ENCODE measurements around the gene CBX4.

CBX4 gene

DNA sequence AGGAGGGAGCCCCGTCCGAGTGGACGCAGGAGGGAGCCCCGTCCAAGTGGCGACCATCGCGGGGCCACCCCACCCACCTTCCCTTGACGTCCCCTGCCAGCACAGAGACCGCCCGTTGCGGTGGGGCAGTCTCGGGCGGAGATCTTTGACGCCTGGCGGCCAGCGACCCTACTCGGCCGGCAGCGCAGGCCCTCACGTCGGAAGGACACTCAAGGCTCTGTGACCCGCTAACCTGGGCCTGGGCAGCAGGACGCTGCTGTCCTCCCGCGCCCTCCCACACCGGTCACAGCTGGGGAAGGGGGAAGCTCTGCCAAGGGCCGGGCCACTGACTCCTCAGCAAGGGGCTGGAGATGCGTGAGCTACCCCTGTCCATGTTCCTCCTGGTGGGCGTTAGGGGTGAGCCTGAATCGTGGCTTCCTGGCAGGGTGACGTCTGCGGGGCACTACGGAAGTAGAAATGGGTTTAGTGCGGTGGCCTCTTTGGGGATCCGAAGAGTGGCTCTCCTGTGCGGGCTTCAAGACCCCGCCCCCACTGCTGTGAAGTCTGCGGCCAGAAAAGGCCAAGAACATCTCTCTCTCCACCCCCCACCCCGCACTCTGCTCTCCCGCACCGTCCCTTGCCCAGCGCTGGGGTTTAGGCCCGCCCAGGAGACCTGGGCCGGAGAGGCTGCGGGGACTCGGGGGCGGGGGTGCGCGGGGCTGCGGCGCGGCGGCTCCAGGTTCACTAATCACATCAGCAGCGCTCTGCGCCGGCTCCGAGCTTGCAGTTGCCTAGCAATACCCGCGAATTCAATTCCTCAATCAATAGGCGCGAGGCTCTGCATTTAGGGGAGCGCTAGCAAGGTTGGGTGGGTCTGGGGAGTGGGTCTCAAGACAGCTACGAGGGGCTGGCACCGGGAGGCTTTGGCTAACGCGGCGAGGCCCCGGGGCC is 48.2 kb downstream of the CBX4 start:
- no peak for DNase-seq (ENCODE audit: low read depth, low spot score)
- Histone ChIP-seq H3K27me3 (ENCODE audit: control insufficient read depth, insufficient read depth, low read length) (peaks cover 59% of the 10 kb centered on the region), H3K27ac (ENCODE audit: low read length) (no peak overlapping the region), H3K4me3 (ENCODE audit: low read length) (no peak overlapping the region), H3K36me3 (ENCODE audit: control insufficient read depth, insufficient read depth, low read length) (no peaks in the 10 kb centered on the region; the same call in 1 of the 2 replicates), H3K9me3 (ENCODE audit: control insufficient read depth, insufficient read depth, low read length) (no peaks in the 10 kb centered on the region), H3K4me1 (ENCODE audit: control insufficient read depth, insufficient read depth, low read length) (peaks cover 12% of the 10 kb centered on the region)
- WGBS (ENCODE audit: insufficient coverage, insufficient read length): no CpG with 5 or more reads among the region's 68 CpGs

DNA sequence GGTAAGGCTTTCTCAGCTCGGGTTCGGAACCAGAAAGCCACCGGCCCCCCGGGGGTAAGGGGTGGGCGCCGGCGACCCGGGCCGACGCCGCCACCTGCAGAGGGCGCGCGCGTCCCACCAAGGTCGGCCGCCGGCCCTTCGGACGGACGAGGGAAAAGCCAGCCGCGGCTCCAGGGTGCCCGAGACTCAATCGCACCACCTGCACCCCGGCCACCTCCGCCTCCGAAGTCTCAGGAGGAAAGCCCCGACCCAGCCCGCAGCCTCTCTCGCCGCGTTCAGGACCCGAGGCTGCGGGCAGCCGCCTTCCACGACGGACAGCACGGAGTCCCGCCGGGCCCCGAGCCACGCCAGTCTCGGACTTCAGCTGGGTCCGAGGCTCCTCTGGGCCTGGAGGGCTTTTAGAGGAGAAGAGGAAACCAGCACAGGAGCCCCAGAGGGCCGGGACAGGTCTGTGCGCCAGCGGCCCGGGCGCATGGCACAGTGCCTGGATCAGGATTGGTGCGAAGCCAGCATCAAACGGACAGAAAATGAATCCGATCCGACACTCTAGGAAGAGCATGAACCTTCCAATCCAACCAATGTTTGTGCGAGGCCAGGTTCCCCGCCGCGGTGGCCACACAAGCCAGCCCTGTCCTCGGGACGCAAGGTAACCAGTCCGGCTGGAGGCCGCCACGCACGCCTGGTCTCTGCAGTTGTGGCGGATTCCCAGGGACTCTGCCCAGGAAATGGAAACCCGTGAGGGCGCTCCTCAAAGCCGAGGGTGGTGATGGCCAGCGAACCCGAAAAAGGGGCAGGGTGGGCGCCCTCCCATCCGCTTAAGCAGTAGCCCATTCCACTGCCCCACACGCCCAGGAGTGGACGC is 49.1 kb downstream of the CBX4 start:
- DNase-seq (ENCODE audit: low read depth, low spot score): no peak
- Histone ChIP-seq H3K27ac (ENCODE audit: low read length) (no peak overlapping the region), H3K4me3 (ENCODE audit: low read length) (peak overlapping the region; percentile 15; the same call in 1 of the 2 replicates), H3K27me3 (ENCODE audit: control insufficient read depth, insufficient read depth, low read length) (peaks cover 50% of the 10 kb centered on the region), H3K4me1 (ENCODE audit: control insufficient read depth, insufficient read depth, low read length) (peaks cover 11% of the 10 kb centered on the region), H3K36me3 (ENCODE audit: control insufficient read depth, insufficient read depth, low read length) (peaks cover 1% of the 10 kb centered on the region; the same call in 1 of the 2 replicates), H3K9me3 (ENCODE audit: control insufficient read depth, insufficient read depth, low read length) (no peaks in the 10 kb centered on the region)
- no CpG with 5 or more reads among the region's 74 CpGs for WGBS (ENCODE audit: insufficient coverage, insufficient read length)

DNA sequence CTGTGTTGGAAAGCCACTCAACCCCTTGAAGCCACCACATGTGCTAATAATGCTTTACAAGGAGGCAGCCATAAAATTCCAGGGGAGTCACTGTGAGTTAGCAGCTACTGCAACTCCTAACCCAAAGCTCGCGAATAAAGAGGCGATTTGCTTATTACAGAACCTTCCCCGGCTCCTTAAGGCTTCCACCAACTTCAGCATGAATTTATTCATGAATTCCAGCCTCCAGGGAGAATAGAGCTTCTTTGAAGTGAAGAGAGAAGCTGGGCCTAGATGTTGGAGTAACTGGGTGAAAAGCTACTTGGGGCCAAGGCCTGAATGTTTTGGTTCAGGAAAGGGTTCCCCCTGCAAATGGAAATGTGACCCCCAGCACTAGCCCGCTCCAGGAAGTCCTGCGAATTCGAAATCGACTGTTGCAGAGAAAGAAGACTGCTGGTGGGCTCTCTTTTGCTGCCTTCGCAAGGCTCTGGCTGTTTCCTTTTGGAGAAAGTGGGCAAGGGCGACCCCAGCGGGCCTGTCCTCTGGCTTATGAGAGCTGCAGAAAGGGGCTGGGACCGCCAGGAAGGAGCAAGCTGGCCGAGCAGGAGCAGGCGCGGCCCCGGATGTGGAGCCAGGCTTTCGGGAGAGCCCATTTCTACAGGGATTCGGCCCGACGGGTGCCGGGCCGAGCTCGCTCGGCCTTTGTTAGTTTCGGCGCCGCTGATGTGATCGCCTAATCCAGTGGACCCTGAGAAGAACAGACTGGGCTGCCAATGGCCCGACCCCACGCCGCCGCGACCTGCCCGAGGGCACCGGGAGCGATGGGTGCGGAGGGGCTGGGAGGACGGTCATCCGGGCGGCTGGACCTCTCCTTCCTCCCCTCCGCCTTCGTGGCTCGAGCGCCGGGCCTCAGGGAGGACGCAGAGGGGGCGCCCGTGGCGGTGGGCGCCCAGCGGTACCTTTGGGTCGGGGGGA is 50.0 kb downstream of the CBX4 start:
- Histone ChIP-seq H3K27ac (ENCODE audit: low read length) (no peak overlapping the region), H3K4me3 (ENCODE audit: low read length) (peak overlapping the region; percentile 15; the same call in 1 of the 2 replicates), H3K27me3 (ENCODE audit: control insufficient read depth, insufficient read depth, low read length) (peaks cover 41% of the 10 kb centered on the region), H3K9me3 (ENCODE audit: control insufficient read depth, insufficient read depth, low read length) (no peaks in the 10 kb centered on the region), H3K4me1 (ENCODE audit: control insufficient read depth, insufficient read depth, low read length) (peaks cover 8% of the 10 kb centered on the region), H3K36me3 (ENCODE audit: control insufficient read depth, insufficient read depth, low read length) (peaks cover 10% of the 10 kb centered on the region)
- no CpG with 5 or more reads among the region's 52 CpGs for WGBS (ENCODE audit: insufficient coverage, insufficient read length)
- no peak for DNase-seq (ENCODE audit: low read depth, low spot score)

DNA sequence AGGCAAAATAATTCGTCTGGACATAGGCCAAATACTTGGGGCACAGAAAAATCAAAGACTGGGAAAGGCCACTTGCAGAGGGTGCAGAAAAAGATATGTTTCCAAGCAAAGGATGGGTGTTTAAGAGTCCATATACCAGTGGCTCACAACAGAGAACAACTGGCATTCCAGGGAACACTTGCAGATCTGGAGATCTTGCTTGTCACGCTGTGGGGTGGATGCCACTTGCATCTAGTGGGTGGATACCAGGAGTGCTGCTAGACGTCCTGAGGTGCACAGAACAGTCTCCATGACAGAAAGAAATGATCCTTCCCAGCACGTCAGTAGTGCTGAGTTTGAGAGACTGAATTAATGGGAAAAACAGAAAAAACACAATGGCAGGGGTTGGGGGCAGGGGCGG is 50.8 kb downstream of the CBX4 start:
- Histone ChIP-seq H3K27me3 (ENCODE audit: control insufficient read depth, insufficient read depth, low read length) (peaks cover 35% of the 10 kb centered on the region), H3K4me1 (ENCODE audit: control insufficient read depth, insufficient read depth, low read length) (peaks cover 6% of the 10 kb centered on the region), H3K27ac (ENCODE audit: low read length) (no peak overlapping the region), H3K4me3 (ENCODE audit: low read length) (no peak overlapping the region), H3K36me3 (ENCODE audit: control insufficient read depth, insufficient read depth, low read length) (peaks cover 16% of the 10 kb centered on the region), H3K9me3 (ENCODE audit: control insufficient read depth, insufficient read depth, low read length) (no peaks in the 10 kb centered on the region)
- DNase-seq (ENCODE audit: low read depth, low spot score): no peak
- WGBS (ENCODE audit: insufficient coverage, insufficient read length): no CpG with 5 or more reads among the region's 5 CpGs

DNA sequence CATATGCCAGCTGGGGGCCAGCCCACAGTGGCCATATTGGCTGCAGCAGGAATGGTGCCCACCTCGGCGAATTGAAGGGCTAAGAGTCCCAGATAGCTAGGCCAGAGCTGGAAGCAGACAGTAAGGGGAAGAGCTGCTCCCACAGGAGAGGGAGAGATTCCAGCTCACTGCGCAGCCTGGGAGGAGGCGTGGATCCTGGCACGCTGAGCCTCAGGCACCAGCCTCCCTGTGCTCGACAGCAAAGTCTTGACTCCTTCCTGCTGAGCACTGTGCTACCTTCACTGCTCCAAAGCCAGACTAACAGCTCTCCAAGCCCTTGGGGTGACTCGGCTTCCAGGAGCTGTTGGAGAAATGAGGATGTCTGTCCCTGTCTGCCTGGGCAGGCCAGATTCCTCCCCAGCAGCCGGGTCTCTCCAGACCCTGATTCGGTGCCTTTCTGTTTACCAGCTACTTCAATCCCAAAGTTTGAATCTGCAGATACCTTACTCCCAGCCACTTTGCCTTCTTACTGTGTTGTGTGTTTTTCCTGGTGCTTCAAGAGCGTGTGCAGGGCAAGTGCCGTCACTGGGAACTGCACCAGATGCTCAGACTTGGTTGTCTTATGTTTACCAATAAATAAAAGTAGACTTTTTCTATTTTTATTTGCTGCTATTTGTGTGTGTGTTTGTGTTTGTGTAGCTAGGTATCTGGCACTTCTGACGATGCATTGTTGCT is 52.2 kb downstream of the CBX4 start:
- H3K27me3 ChIP-seq (ENCODE audit: control insufficient read depth, insufficient read depth, low read length): peaks cover 22% of the 10 kb centered on the region

DNA sequence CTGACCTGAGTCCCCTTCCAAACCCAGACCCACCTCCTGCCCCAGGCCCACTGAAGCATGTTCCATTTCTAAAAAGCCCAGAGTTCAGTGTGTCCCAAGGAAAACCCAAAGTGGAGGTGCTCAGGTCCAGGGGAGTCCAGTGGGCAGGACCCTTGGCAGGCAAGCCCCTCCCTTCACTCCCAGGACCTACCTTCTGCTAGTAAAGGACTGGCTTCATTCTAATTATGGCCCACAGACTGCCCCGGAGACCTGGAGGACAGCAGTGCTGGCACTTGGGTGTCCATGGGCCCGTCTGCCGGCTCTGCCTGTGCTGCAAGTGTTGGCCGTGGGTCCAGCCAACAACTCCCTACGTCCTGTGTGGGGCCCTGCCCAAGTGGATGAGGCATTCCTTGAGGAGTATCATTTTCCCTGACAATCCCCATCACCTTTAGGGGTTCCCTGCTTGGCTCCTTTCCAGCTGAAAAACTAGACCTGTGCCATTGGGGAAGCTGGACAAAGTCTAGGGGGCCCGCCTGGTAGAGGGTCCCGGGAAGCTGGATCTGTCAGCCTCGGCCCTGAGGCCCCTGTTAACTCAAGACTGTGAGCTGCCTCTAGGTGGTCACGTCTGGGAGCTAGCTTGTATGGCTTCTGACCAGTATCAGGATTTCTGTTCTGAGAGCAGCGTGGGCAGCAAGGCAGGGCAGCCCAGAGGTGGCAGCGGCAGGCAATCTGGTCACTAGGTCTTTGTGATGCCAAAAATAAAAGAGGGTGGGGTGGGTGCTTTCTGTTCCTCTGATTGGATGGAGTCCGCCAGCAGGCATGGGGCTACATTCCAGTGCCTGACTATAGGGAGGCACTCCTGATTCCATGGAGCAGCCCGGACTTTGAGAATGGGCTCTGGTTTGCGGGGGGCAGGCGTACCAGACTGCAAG is 53.1 kb downstream of the CBX4 start:
- no peak for DNase-seq (ENCODE audit: low read depth, low spot score)
- WGBS (ENCODE audit: insufficient coverage, insufficient read length): no CpG with 5 or more reads among the region's 15 CpGs
- peaks cover 36% of the 10 kb centered on the region for H3K36me3 ChIP-seq (ENCODE audit: control insufficient read depth, insufficient read depth, low read length)

More for the DNA sequence above, 52.2 kb downstream of the CBX4 start:
- no CpG with 5 or more reads among the region's 12 CpGs for WGBS (ENCODE audit: insufficient coverage, insufficient read length)
- Histone ChIP-seq H3K9me3 (ENCODE audit: control insufficient read depth, insufficient read depth, low read length) (no peaks in the 10 kb centered on the region), H3K27ac (ENCODE audit: low read length) (no peak overlapping the region), H3K36me3 (ENCODE audit: control insufficient read depth, insufficient read depth, low read length) (peaks cover 27% of the 10 kb centered on the region), H3K4me3 (ENCODE audit: low read length) (no peak overlapping the region), H3K4me1 (ENCODE audit: control insufficient read depth, insufficient read depth, low read length) (peaks cover 4% of the 10 kb centered on the region; the same call in 1 of the 2 replicates)
- no peak for DNase-seq (ENCODE audit: low read depth, low spot score)

DNA sequence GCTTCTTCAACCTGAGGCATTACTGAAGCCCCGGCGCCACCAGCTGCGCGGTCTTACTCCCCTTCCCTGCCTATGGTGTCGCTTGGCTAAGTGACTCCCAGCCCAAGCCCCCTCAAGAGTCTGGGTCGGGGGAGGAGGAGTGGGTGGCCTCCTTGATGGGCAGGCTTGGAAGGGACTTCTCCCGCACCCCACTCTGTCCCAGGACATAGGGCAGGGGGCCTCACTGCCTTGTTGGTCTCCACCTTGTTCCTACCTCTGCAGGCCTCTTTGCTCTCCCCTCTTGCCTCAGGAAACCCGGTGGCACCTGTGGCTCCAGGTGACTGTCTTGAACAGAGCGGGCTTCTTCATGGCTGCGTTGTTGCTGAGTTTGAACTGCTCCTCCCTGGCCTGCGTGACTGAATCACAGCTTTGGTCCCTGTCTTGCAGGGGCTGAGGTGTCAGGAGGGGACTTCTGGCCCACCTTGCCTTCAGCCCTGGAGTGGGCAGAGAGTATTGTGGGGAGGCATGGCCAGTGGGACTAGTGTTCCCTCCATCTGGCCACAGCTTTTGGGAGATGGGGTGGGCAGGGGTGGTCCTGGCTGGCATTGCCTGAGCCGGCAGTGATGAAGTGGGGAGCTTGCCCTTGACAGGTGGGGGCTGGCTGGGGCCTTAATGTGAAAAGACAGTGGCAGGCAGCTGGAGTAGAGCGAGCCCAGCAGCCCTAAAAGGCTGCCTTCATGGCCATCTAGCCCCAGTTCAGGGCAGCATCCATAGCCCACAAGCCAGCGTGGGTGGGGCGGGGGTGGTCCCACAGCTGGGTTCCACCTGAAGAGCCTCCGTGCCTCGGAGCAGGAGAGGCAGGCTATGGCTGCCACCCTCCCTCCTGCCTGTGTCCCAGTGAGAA is 54.0 kb downstream of the CBX4 start:
- H3K27me3 ChIP-seq (ENCODE audit: control insufficient read depth, insufficient read depth, low read length): peaks cover 3% of the 10 kb centered on the region
- no CpG with 5 or more reads among the region's 17 CpGs for WGBS (ENCODE audit: insufficient coverage, insufficient read length)
- DNase-seq (ENCODE audit: low read depth, low spot score): no peak
- no peaks in the 10 kb centered on the region for H3K9me3 ChIP-seq (ENCODE audit: control insufficient read depth, insufficient read depth, low read length)
- no peak overlapping the region for H3K27ac ChIP-seq (ENCODE audit: low read length)
- peaks cover 4% of the 10 kb centered on the region; the same call in 1 of the 2 replicates for H3K4me1 ChIP-seq (ENCODE audit: control insufficient read depth, insufficient read depth, low read length)
- no peak overlapping the region for H3K4me3 ChIP-seq (ENCODE audit: low read length)
- peaks cover 39% of the 10 kb centered on the region for H3K36me3 ChIP-seq (ENCODE audit: control insufficient read depth, insufficient read depth, low read length)

More for the DNA sequence above, 53.1 kb downstream of the CBX4 start:
- Histone ChIP-seq H3K4me3 (ENCODE audit: low read length) (no peak overlapping the region), H3K4me1 (ENCODE audit: control insufficient read depth, insufficient read depth, low read length) (peaks cover 4% of the 10 kb centered on the region; the same call in 1 of the 2 replicates), H3K27ac (ENCODE audit: low read length) (no peak overlapping the region), H3K27me3 (ENCODE audit: control insufficient read depth, insufficient read depth, low read length) (peaks cover 12% of the 10 kb centered on the region), H3K9me3 (ENCODE audit: control insufficient read depth, insufficient read depth, low read length) (no peaks in the 10 kb centered on the region)

DNA sequence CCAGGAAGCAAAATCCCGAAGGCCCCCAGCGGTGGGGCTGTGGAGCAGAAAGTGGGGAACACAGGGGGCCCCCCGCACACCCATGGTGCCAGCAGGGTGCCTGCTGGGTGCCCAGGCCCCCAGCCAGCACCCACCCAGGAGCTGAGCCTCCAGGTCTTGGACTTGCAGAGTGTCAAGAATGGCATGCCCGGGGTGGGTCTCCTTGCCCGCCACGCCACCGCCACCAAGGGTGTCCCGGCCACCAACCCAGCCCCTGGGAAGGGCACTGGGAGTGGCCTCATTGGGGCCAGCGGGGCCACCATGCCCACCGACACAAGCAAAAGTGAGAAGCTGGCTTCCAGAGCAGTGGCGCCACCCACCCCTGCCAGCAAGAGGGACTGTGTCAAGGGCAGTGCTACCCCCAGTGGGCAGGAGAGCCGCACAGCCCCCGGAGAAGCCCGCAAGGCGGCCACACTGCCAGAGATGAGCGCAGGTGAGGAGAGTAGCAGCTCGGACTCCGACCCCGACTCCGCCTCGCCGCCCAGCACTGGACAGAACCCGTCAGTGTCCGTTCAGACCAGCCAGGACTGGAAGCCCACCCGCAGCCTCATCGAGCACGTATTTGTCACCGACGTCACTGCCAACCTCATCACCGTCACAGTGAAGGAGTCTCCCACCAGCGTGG is 54.8 kb downstream of the CBX4 start:
- WGBS (ENCODE audit: insufficient coverage, insufficient read length): no CpG with 5 or more reads among the region's 31 CpGs
- peaks cover 4% of the 10 kb centered on the region; the same call in 1 of the 2 replicates for H3K4me1 ChIP-seq (ENCODE audit: control insufficient read depth, insufficient read depth, low read length)
- no peak overlapping the region for H3K27ac ChIP-seq (ENCODE audit: low read length)
- no peaks in the 10 kb centered on the region for H3K9me3 ChIP-seq (ENCODE audit: control insufficient read depth, insufficient read depth, low read length)
- H3K36me3 ChIP-seq (ENCODE audit: control insufficient read depth, insufficient read depth, low read length): peaks cover 44% of the 10 kb centered on the region
- H3K27me3 ChIP-seq (ENCODE audit: control insufficient read depth, insufficient read depth, low read length): no peaks in the 10 kb centered on the region; the same call in 1 of the 2 replicates
- H3K4me3 ChIP-seq (ENCODE audit: low read length): no peak overlapping the region
- DNase-seq (ENCODE audit: low read depth, low spot score): no peak

Data from iPS DF 6.9 (cell line).